Stomach (tissue), 9 donors: ENCODE measurements around the gene CCR5. TPM values are rescaled to one million over a fixed set of nuclear protein-coding genes. Genes with fewer than 3 reads are reported as not detected.

ENCODE experiments used
- DNase-seq, 2 donors: peaks; one replicate each; pipeline versions ENCODE4 v3.0.0 to v3.0.0-alpha.2; 2013 to 2019
- H3K27ac ChIP-seq, 5 donors: fragments of 200-600 bp in 4 of 5; sonication (generic) in 4 of 5; one replicate each; pipeline ENCODE4 v1.5.1; 2013 to 2019; ENCODE audit warnings: mild to moderate bottlenecking in 1 of 5, moderate library complexity in 1 of 5
- H3K27me3 ChIP-seq, 3 donors: fragments of 200-600 bp; sonication (generic); one replicate each; pipeline ENCODE4 v1.5.1; 2017 to 2019; ENCODE audit warnings: mixed run types in 1 of 3
- H3K36me3 ChIP-seq, 4 donors: fragments of 200-600 bp; sonication (generic); 1 replicate in 3 of 4; 2 replicates in 1 of 4; pipeline ENCODE4 v1.5.1; 2016 to 2019
- H3K4me1 ChIP-seq, 4 donors: fragments of 200-600 bp; sonication (generic); one replicate each; pipeline ENCODE4 v1.5.1; 2016 to 2019
- H3K4me3 ChIP-seq, 4 donors: fragments of 200-600 bp; sonication (generic) in 3 of 4; one replicate each; pipeline ENCODE4 v1.5.1; 2016 to 2019; ENCODE audit warnings: mild to moderate bottlenecking in 1 of 4
- H3K9me3 ChIP-seq, 4 donors: fragments of 200-600 bp; sonication (generic); one replicate each; pipeline ENCODE4 v1.5.1; 2016 to 2019
- CTCF ChIP-seq, 7 experiments: fragments of 450-650 bp in 4 of 7; fragments of 200-600 bp in 3 of 7; sonication (generic) in 3 of 7; IDR thresholded peaks; one replicate each; pipeline ENCODE4 v1.5.1; 2016 to 2019; ENCODE audit warnings: antibody characterized with exemption in 7 of 7, control low read depth in 2 of 7, mild to moderate bottlenecking in 1 of 7
- EP300 ChIP-seq: sonication (generic); formaldehyde crosslinking; IDR thresholded peaks from one replicate; pipeline ENCODE4 v1.6.1; 2017; ENCODE audit warnings: antibody characterized with exemption
- POLR2A ChIP-seq, 4 donors: fragments of 450-650 bp; IDR thresholded peaks; one replicate each; pipeline ENCODE4 v1.6.1; 2016; ENCODE audit warnings: antibody characterized with exemption in 4 of 4, control low read depth in 2 of 4, mild to moderate bottlenecking in 1 of 4, moderate library complexity in 1 of 4
- POLR2AphosphoS5 ChIP-seq, 3 donors: sonication (generic); formaldehyde crosslinking; IDR thresholded peaks; one replicate each; pipeline ENCODE4 v1.6.1; 2016; ENCODE audit warnings: antibody characterized with exemption in 3 of 3
- WGBS, 5 donors: extraction: QIAGEN DNeasy Blood & Tissue Kit in 3 of 5; methylation state at CpG; one replicate each; pipeline versions ENCODE4 v1.1.5 to v1.1.7; 2013 to 2018; 5-methylcytosine and 5-hydroxymethylcytosine counted together
- intact Hi-C: fragments of 100-400 bp; cut with DNase I; formaldehyde crosslinking; loops from one replicate; pipeline ENCODE4 v1.15.1; 2023; ENCODE audit warnings: low total_unique reads
- polyA plus RNA-seq, 3 donors: library from polyadenylated mRNA; stranded (reverse); fragments of 200-250 nt; gene quantifications; one replicate each; pipeline ENCODE4 v1.2.3, GENCODE V29; 2013
- total RNA-seq, 5 donors: library from RNA; depleted of rRNA; stranded (reverse); fragments of >200 nt; gene quantifications; one replicate each; pipeline versions ENCODE4 v1.1.0 to v1.2.3, GENCODE V29; 2014 to 2016
- donor health status: healthy with polysubstance abuse.
- donor health status: Bipolar disorder and iron deficiency.
- donor health status: healthy.

CCR5 gene
- total and polyA plus RNA-seq, 8 donors, result 0.18 to 9.4 (median 0.68) TPM; not detected in 3

GRCh38 chr3:46334741-46335478 lies 35.8 kb upstream of the CCR5 start:
- intact Hi-C loops, result no loop called here
- no peak overlapping the region for H3K4me3 ChIP-seq
- no peaks in the 10 kb centered on the region for H3K4me1 ChIP-seq
- H3K36me3 ChIP-seq, result no peaks in the 10 kb centered on the region
- peaks cover 9 to 20% (median 15%) of the 10 kb centered on the region in 4 donors for H3K9me3 ChIP-seq
- 34 to 46% (median 43%) methylated on average over 4 of the region's 4 CpGs for WGBS, 5 donors
- no peak overlapping the region for H3K27ac ChIP-seq
- H3K27me3 ChIP-seq, result no peaks in the 10 kb centered on the region
- DNase-seq, result no peak
- TF ChIP-seq POLR2AphosphoS5 (IDR thresholded peaks at IDR 0.05), result no peak
- no peak for TF ChIP-seq POLR2A (IDR thresholded peaks at IDR 0.05)
- TF ChIP-seq CTCF (IDR thresholded peaks at IDR 0.05), result no peak
- no peak for TF ChIP-seq EP300

- intact Hi-C loops, result no loop called here
- no peak for TF ChIP-seq POLR2AphosphoS5 (IDR thresholded peaks at IDR 0.05)
- TF ChIP-seq POLR2A (IDR thresholded peaks at IDR 0.05), result no peak
- no peak for TF ChIP-seq CTCF (IDR thresholded peaks at IDR 0.05)
- TF ChIP-seq EP300, result no peak
- no peak overlapping the region for H3K27ac ChIP-seq
- WGBS, 5 donors, result 42 to 57% (median 51%) methylated on average over 3 of the region's 3 CpGs
- DNase-seq, result no peak
- no peak overlapping the region for H3K4me3 ChIP-seq
- H3K4me1 ChIP-seq, result no peaks in the 10 kb centered on the region
- H3K36me3 ChIP-seq, result no peaks in the 10 kb centered on the region
- H3K27me3 ChIP-seq, result no peaks in the 10 kb centered on the region
- H3K9me3 ChIP-seq, result peaks cover 9 to 24% (median 16%) of the 10 kb centered on the region in 4 donors
Observed at GRCh38 chr3:46335541-46335940, 35.2 kb upstream of the CCR5 start.

GRCh38 chr3:46337911-46338310 lies 32.8 kb upstream of the CCR5 start:
- intact Hi-C loops, result no loop called here
- no peak overlapping the region for H3K27ac ChIP-seq
- H3K4me3 ChIP-seq, result no peak overlapping the region
- H3K27me3 ChIP-seq, result no peaks in the 10 kb centered on the region
- DNase-seq, result no peak
- peaks cover 9 to 24% (median 16%) of the 10 kb centered on the region in 4 donors for H3K9me3 ChIP-seq
- H3K4me1 ChIP-seq, result no peaks in the 10 kb centered on the region
- TF ChIP-seq EP300 (no peak), CTCF (IDR thresholded peaks at IDR 0.05) (no peak), POLR2A (IDR thresholded peaks at IDR 0.05) (no peak), POLR2AphosphoS5 (IDR thresholded peaks at IDR 0.05) (no peak)
- H3K36me3 ChIP-seq, result no peaks in the 10 kb centered on the region

- TF ChIP-seq POLR2AphosphoS5 (IDR thresholded peaks at IDR 0.05), result no peak
- no peak for TF ChIP-seq CTCF (IDR thresholded peaks at IDR 0.05)
- no peak for TF ChIP-seq EP300
- TF ChIP-seq POLR2A (IDR thresholded peaks at IDR 0.05), result no peak
- WGBS, 5 donors, result 90 to 100% (median 100%) methylated on average over 1 of the region's 1 CpG
Observed at GRCh38 chr3:46338840-46339239, 31.9 kb upstream of the CCR5 start.

More at GRCh38 chr3:46338840-46339239, 31.9 kb upstream of the CCR5 start:
- Histone ChIP-seq H3K4me1 (no peaks in the 10 kb centered on the region), H3K36me3 (no peaks in the 10 kb centered on the region), H3K9me3 (peaks cover 9 to 24% (median 16%) of the 10 kb centered on the region in 4 donors), H3K27ac (no peak overlapping the region), H3K27me3 (no peaks in the 10 kb centered on the region), H3K4me3 (no peak overlapping the region)
- no peak for DNase-seq
- intact Hi-C loops, result no loop called here
